Globus pallidus (tissue), 1 donor: ENCODE results near the gene SPRR2B.
"Not testable (repeated sequence)": the region's sequence is repeated elsewhere in the genome, so short reads cannot be mapped to it uniquely, and the experiment has no call there.

Experiments used
- DNase-seq: peaks from one replicate; pipeline ENCODE4 v3.0.0-alpha.2; 2015; ENCODE audit warnings: low spot score

Gene SPRR2B

DNA sequence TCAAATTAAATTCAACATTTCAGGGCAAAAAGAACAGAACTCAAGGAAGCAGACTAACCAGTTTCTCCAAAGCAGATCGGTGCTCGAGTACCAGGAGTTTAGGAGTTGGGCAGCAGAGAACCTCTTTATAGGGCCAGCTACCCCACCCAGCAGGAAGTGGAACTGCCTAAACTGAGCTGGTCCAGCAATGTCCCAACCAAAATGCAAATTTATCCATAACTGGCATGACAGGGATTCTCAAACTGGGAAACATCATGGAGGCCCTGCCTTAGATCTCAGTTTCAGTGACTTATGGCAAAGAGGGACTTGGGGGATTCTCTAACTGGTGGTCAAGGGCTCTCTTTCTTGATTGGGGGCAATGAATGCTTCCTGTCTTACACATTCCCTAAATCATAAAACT lies at the start of gene SPRR2B:
Gene SPRR2B (minus strand): TSS at position 101 of the 400 bp plus-strand sequence. CDS start 772 bp downstream, outside the sequence.
- no peak for DNase-seq

DNA sequence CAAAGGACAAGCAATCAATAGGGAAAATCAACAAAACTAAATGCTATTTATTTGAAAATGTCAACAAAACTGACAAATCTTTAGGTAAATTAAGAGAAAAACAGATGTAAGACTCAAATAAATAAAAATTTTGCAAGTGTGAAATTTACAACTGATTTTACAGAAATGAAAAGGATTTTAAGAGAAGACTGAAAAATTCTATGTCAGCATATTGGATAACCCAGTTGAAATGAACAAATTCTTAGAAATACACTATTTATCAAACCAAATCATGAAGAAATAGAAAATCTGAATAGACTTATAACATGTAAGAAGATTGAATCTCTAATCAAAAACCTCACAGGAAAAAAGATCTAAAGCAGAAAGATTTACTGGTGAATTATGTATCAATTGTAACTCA lies 49.5 kb upstream of the SPRR2B start:
- no peak for DNase-seq

DNA sequence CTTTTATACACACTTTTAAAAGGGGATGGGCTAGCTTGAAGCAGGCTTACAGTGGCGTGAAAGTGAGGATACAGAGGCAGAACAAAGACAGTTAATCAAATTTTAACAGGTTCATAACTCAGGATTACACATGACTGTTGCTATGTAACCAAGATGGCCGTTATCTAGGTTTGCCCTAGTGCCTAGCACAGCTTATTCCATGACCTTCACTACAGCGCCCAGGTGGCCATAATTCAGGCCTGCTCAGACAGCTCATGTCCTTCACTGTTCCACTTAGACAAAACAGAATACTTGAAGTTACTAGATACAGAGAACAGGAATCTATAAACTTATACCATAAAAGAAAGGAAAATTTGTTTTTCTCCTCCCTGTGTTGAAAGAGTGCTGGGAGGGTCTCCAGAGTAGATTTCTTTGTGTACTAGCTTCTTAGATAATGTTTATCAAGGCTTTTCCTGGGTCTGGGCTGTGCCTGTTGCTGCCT lies 48.1 kb upstream of the SPRR2B start:
- no peak for DNase-seq

DNA sequence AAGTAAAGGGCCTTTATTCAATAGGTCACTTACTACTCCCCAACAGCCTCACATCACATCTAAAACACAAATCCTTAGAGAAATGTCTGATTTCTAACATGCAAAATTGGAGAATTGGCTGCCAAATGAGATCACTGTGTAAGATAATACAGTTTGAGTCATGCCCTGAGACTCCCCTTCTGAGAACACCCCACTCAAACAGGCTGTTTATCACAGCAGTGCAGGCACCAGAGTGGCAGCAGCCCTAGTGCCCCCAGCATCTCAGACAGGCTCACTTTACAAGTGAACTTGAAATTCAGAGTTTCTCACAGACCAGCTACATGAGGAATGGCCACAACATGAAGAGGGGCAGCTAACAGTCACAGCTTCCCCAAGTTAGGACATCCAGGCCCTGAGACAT lies 43.9 kb upstream of the SPRR2B start:
- DNase-seq: not testable (repeated sequence)

DNA sequence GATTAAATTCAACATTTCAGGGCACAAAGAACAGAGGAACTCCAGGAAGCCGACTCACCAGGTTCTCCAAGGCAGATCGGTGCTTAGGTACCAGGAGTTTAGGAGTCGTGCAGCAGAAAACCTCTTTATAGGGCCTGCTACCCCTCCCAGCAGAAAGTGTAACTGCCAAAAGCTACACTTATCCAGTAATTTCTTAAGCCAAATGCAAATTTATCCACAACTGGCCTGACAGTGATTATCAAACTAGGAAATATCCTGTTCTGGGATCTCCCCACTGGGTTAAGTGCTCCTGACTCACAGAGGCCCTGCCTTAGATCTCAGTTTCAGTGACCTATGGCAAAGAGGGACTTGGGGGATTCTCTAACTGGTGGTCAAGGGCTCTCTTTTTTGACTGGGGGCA lies 42.0 kb upstream of the SPRR2B start, which contains the start of gene SPRR2F:
Gene SPRR2F (minus strand): TSS at position 101 of the 400 bp plus-strand sequence. CDS start 783 bp downstream, outside the sequence.
- DNase-seq: no peak

DNA sequence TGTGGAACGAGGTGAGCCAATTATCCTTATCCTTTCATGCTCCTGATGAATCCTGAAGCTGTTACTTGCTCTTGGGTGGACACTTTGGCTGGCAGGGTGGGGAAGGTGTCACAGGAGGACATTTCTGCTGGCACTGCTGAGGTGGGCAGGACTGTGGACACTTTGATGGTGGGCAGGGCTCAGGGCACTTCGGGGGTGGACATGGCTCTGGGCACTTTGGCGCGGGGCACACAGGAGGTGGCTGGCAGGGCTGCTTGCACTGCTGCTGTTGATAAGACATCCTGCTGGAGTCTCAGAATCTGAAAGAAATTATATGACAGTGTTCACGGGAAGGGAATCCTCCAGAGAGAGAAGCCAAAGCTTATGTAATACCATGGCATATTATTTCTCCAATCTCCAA lies 41.0 kb upstream of the SPRR2B start:
- DNase-seq: not testable (repeated sequence)

DNA sequence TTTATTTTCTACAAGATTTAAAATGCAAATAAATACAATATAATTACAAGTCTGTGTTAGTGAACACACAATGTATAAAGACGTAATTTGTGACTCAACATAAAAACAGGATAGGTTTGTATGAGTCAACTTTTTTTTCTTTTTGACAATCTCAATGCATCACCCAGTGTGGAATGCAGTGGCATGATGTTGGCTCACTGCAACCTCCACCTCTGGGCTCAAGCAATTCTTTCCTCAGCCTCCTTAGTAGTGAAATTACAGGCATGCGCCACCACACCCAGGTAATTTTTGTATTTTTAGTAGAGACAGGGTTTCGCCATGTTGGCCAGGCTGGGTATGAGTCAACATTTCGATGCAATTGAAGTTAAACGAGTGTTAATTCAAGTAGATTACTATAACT lies 28.8 kb upstream of the SPRR2B start:
- DNase-seq: no peak

DNA sequence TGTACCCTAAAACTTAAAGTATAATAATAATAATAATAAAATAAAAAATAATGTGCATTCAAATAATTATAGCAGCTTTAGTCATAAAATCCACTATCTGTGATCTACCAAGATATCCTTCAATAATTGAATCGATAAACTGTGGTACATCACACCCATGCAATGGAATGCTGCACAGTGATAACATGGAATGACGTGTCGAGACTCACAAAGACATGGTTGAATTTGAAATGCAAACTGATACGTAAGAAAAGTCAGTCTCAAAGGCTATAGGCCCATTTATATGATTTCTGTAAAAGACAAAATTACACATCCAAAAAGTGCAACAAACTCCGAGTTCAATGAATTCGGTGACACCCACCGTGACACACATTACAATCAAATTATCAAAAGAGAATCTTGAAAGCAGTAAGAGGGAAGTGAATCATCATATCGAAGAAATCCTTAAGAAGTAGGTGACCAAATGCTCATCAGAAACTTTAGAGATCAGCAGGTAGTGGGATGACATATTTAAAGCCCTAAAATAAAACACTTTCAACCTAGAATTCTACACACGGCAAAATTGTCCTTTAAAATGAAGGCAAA lies 28.1 kb upstream of the SPRR2B start:
- DNase-seq: no peak

DNA sequence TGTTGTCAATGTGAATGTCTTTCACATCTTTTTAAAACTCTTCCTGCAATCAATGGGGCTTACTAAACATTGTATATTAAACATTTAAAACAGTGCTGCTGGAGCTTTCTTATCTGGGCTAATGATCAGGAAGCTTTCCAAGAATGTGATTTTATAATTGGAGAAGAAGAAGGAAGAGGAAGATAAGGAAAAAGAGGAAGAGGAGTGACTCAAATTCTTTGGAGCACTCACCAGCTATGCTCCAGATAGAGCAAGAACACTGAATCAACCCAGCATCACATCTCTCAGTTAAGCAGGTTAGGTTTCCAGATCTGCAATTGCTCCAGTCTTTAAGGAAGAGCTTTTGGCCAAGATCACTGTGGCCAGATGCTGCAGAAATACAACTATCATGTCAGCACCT lies 24.4 kb upstream of the SPRR2B start:
- DNase-seq: no peak

DNA sequence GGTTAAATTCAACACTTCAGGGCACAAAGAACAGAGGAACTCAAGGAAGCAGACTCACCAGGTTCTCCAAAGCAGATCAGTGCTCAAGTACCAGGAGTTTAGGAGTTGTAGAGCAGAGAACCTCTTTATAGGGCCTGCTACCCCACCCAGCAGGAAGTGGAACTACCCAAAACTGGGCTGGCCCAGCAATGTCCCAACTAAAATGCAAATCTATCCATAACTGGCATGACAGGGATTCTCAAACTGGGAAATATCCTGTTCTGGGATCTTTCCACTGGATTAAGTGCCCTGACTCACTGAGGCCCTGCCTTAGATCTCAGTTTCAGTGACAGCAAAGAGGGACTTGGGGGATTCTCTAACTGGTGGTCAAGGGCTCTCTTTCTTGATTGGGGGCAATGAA lies 23.0 kb upstream of the SPRR2B start, which contains the start of gene SPRR2E:
Gene SPRR2E (minus strand): TSS at position 101 of the 400 bp plus-strand sequence. CDS start 775 bp downstream, outside the sequence.
- no peak for DNase-seq

DNA sequence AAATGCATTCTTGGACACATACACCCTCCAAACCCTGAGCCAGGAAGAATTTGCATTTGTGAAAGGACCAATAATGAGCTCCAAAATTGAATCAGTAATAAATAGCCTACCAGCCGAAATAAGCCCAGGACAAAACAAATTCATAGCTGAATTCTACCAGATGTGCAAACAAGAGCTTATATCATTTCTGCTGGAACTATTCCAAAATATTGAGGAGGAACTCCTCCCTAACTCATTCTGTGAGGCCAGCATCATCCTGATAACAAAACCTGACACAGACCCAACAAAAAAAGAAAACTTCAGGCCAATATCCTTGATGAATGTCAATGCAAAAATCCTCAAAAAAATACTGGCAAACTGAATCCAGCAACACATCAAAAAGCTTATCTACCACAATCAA lies 16.2 kb upstream of the SPRR2B start:
- no peak for DNase-seq

DNA sequence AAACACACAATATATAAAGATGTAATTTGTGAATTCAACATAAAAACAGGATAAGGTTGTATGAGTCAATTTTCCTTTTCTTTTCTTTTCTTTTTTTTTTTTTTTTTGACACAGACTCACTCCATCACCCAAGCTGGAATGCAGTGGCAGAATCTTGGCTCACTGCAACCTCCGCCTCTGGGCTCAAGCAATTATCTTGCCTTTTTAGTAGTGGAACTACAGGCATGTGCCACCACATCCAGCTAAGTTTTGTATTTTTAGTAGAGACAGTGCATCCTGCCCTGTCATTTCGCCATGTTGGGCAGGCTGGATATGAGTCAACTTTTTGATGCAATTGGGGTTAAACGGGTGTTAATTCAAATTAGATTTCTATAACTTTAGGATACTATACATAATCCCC lies 10.3 kb upstream of the SPRR2B start:
- no peak for DNase-seq

DNA sequence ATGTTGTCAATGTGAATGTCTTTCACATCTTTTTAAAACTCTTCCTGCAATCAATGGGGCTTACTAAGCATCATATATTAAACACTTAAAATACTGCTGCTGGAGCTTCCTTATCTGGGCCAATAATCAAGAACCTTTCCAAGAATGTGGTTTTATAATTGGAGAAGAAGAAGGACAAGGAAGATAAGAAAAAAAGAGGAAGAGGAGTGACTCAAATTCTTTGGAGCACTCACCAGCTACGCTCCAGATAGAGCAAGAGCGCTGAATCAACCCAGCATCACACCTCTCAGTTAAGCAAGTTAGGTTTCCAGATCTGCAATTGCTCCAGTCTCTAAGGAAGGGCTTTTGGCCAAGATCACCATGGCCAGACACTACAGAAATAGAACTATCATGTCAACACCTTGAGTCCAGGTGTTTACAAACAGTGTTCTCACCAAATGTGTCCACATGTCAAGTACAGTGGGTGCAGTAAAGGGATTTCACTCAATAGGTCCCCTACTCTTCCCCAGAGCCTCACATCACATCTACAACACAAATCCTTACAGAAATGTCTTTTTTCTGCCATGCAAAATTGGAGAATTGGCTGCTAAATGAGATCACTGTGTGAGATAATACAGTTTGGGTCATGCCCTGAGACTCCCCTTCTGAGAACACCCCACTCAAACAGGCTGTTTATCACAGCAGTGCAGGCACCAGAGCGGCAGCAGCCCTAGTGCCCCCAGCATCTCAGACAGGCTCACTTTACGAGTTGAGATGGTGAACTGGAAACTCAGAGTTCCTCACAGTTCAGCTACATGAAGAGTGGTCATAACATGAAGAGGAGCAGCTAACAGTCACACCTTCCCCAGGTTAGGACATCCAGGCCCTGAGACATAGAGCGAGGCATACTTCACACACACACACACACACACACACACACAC lies 1.7 kb upstream of the SPRR2B start:
- no peak for DNase-seq

DNA sequence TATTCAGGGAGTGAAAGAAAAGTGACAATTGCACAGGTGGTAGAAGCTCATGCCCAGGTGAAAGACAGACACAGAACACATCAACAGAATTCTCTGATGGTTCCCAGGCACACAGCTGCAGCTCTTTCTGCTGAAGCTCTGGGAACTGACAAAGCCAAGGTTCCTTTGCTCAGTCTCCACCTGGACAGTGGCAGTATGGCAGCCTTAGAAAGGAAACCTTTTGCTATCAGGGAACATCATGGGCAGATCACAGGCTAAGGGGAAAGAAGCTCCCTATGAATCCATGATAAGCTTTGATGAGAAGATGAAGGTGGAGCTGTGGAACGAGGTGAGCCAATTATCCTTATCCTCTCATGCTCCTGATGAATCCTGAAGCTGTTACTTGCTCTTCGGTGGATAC lies 1.2 kb downstream of the SPRR2B start:
- DNase-seq: no peak

DNA sequence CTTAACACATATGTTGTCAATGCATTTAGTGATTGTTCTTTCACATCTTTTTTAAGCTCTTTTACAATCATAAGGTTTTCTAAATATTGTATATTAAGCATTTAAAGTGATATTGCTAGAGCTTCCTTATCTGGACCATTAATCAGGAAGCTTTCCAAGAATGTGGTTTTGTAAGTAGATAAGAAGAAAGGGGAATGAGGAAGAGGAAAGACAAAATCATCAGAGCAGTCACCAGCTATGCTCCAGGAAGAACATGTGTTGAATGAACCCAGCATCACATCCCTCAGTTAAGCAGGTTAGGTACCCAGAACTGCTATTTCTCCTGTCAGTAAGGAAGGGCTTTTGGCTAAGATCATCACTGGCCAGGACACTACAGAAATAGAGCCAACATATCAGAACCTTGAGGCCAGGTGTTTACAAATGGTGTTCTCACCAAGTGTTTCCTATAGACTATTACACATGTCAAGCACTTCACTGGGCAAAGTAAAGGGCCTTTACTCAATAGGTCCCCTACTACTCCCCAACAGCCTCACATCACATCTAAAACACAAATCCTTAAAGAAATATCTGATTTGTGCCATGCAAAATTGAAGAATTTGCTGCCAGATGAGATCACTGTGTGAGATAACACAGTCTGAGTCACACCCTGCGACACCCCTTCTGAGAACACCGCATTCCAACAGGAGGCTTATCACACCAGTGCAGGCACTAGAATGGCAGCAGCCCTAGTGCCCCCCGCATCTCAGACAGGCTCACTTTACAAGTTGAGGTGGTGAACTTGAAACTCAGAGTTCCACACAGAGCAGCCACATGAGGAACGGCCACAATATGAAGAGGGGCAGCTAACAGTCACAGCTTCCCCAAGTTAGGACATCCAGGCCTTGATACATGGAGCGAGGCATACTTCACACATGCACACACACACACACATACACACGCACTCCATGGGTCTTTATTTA lies 12.3 kb downstream of the SPRR2B start:
- no peak for DNase-seq

DNA sequence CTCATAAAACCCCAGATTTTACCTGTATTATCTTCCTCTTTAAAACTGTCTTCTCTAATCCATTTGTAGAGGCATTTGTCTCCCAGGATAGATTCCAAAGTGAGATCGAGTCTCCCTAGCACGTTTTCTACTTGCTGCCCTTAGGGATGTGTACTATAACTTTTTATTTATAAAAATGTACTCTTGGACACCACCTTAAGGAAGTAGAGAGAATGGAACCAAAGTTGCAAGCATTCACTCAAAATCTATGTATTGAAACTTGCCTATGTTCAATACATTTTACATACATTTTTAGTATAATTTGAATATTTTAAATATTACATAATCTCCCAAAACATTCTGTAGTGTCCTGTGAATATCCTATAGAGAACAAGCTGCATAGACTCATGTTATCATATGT lies 13.3 kb downstream of the SPRR2B start:
- DNase-seq: no peak

DNA sequence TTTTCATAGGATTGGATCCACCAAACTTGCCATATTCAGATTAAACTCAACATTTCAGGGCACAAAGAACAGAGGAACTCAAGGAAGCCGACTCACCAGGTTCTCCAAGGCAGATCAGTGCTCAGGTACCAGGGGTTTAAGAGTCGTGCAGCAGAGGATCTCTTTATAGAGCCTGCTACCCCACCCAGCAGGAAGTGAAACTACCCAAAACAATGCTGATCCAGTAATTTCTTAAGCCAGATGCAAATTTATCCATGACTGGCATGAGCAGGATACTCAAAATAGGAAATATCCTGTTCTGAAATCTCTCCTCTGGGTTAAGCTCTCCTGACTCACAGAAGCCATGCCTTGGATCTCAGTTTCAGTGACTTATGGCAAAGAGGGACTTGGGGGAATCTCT lies 14.0 kb downstream of the SPRR2B start, which contains the start of gene SPRR2A:
Gene SPRR2A (minus strand): TSS at position 138 of the 400 bp plus-strand sequence. CDS start 777 bp downstream, outside the sequence.
- no peak for DNase-seq

DNA sequence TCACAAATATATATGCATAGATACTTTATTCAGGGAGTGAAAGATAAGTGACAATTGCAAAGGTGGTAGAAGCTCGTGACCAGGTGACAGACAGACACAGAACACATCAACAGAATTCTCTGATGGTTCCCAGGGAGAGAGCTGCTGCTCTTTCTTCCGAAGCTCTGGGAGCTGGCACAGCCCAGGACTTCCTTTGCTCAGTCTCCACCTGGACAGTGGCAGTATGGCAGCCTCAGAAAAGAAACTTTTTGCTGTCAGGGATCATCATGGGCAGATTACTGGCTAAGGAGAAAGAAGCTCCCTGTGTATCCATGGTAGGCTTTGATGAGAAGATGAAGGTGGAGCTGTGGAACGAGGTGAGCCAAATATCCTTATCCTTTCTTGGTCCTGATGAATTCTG lies 15.3 kb downstream of the SPRR2B start:
- DNase-seq: not testable (repeated sequence)

DNA sequence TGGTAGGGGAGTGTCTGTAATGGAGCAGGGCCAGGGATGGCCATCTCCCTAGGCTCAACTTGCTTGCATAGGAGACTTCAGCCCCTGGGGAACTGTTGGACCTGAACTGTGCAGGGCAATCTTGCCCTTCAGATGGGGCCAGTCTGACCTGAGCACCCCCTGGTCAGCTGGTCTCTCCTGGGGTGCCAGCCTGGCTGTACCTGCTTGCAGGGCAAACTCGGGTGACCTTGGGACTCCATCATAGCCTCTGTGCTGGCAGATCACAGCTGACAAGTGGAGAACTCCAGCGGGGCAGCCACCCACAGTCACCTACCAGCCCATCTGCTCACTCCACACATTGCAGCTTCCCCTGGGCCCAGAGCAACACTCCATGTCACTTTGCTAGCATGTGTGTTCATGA lies 22.2 kb downstream of the SPRR2B start:
- DNase-seq: no peak

DNA sequence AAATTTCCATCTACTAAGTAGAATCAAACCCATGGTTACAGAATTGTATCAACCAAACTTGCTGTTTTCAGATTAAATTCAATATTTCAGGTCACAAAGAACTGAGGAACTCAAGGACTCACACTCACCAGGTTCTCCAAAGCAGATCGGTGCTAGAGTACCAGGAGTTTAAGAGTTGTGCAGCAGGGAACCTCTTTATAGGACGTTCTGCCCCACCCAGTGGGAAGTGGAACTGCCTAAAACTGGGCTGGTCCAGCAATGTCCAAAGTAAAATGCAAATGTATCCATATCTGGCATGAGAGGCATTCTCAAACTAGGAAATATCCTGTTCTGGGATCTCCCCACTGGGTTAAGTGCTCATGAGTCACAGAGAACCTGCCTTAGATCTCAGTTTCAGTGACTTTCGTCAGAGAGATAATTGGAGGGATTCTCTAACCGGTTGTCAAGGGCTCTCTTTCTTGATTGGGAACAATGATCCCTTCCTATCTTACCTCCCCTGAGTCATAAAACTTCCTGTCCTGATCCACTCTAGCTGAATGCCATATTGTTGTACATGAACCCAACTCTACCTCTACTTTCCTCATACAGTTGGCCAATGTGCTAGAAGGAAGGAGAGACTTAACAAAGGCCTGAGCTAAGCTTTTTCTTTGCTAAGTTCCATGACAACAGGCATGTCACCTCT lies 30.3 kb downstream of the SPRR2B start, which contains the start of gene SPRR2D:
Gene SPRR2D (minus strand): TSS at position 171 of the 682 bp plus-strand sequence. CDS start 774 bp downstream, outside the sequence.
- no peak for DNase-seq

DNA sequence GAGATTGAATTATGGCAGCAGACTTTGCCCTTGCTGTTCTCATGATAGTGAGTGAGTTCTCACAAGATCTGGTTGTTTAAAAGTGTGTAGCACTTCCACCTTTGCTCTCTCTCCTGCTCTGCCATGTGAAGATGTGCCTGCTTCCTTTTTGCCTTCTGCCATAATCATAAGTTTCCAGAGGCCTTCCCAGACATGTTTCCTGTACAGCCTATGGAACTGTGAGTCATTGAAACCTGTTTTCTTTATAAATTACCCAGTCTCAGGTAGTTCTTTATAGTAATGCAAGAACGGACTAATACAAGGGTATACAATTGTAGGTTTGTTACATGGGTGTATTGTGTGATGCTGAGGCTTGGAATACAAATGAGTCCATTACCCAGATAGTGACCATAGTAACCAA lies 36.2 kb downstream of the SPRR2B start:
- no peak for DNase-seq
